Neural crest cell (in vitro differentiated cells): ENCODE results near the gene CCDC150. TPM values are rescaled to one million over a fixed set of nuclear protein-coding genes. Genes with fewer than 3 reads are reported as not detected.

Experiments used
- DNase-seq: peaks from one replicate; pipeline ENCODE4 v3.0.0; 2021; ENCODE audit warnings: low read depth, mixed read lengths, low spot score
- H3K27ac Mint-ChIP-seq: one replicate; pipeline ENCODE4 v1.8.0; 2021; ENCODE audit warnings: mild to moderate bottlenecking, mixed read lengths; ENCODE audit not compliant: unreplicated experiment
- H3K27me3 Mint-ChIP-seq: 2 replicates; pipeline ENCODE4 v1.8.0; 2021; ENCODE audit warnings: low read depth, mild to moderate bottlenecking, mixed read lengths
- H3K36me3 Mint-ChIP-seq: 2 replicates; pipeline ENCODE4 v1.8.0; 2021; ENCODE audit warnings: low read depth, mild to moderate bottlenecking, mixed read lengths
- H3K4me1 Mint-ChIP-seq: 2 replicates; pipeline ENCODE4 v1.8.0; 2021; ENCODE audit warnings: mixed read lengths
- H3K4me3 Mint-ChIP-seq: one replicate; pipeline ENCODE4 v1.8.0; 2021; ENCODE audit warnings: mild to moderate bottlenecking, mixed read lengths
- H3K9me3 Mint-ChIP-seq: 2 replicates; pipeline ENCODE4 v1.8.0; 2021; ENCODE audit warnings: mixed read lengths
- CTCF ChIP-seq: fragments of 200-600 bp; sonication (generic); conservative IDR thresholded peaks from 2 replicates; pipeline ENCODE4 v1.5.0; 2021; ENCODE audit warnings: antibody characterized with exemption, mild to moderate bottlenecking
- long read RNA-seq: library from polyadenylated mRNA; unstranded; transcript quantifications from one replicate; pipeline ENCODE4 v2.0.0, GENCODE V29; 2020
- total RNA-seq: library from RNA; stranded (reverse); gene quantifications from 2 replicates; pipeline ENCODE4 v1.2.1, GENCODE V29; 2021

The CCDC150 gene
- 29.0 and 31.8 TPM in 2 replicates for total RNA-seq
- long read RNA-seq, partial matches to known transcripts = 11 of 43 reads
- long read RNA-seq, other reads (novel, unspliced or antisense) = 32 of 43 reads

GRCh38 chr2:196639180-196640030 lies at the start of gene CCDC150:
Gene CCDC150 (plus strand): TSS chr2:196639715. CDS start chr2:196639767, 52 bp downstream.
- H3K27me3 Mint-ChIP-seq = no peaks in the 10 kb centered on the region
- H3K4me1 Mint-ChIP-seq = peaks cover 41% of the 10 kb centered on the region
- peaks cover 6% of the 10 kb centered on the region for H3K9me3 Mint-ChIP-seq
- H3K27ac Mint-ChIP-seq = peak within 1 kb of the TSS; percentile 2
- peak within 1 kb of the TSS; percentile 88 for H3K4me3 Mint-ChIP-seq
- DNase-seq = peak; percentile 89
- peak; percentile 37 for TF ChIP-seq CTCF
- H3K36me3 Mint-ChIP-seq = peaks cover 3% of the 10 kb centered on the region

- H3K4me1 Mint-ChIP-seq = peaks cover 48% of the 10 kb centered on the region
- H3K27ac Mint-ChIP-seq = no peak overlapping the region
These were observed 49.2 kb upstream of the CCDC150 start for GRCh38 chr2:196590286-196590685.

GRCh38 chr2:196591004-196591403 lies 48.5 kb upstream of the CCDC150 start:
- H3K4me1 Mint-ChIP-seq = peaks cover 48% of the 10 kb centered on the region
- no peak for DNase-seq
- TF ChIP-seq CTCF = no peak
- peaks cover 6% of the 10 kb centered on the region for H3K27me3 Mint-ChIP-seq
- H3K4me3 Mint-ChIP-seq = peak overlapping the region; percentile 94
- H3K9me3 Mint-ChIP-seq = no peaks in the 10 kb centered on the region
- H3K36me3 Mint-ChIP-seq = no peaks in the 10 kb centered on the region
- no peak overlapping the region for H3K27ac Mint-ChIP-seq

More at GRCh38 chr2:196590286-196590685, 49.2 kb upstream of the CCDC150 start:
- Mint-ChIP-seq H3K36me3 (no peaks in the 10 kb centered on the region), H3K4me3 (peak overlapping the region; percentile 68), H3K9me3 (no peaks in the 10 kb centered on the region), H3K27me3 (peaks cover 2% of the 10 kb centered on the region)
- DNase-seq = no peak
- no peak for TF ChIP-seq CTCF

- Mint-ChIP-seq H3K4me3 (peak overlapping the region; percentile 94), H3K27me3 (peaks cover 7% of the 10 kb centered on the region), H3K9me3 (no peaks in the 10 kb centered on the region), H3K36me3 (no peaks in the 10 kb centered on the region), H3K27ac (no peak overlapping the region), H3K4me1 (peaks cover 48% of the 10 kb centered on the region)
- no peak for DNase-seq
- TF ChIP-seq CTCF = no peak
These were observed 47.9 kb upstream of the CCDC150 start for GRCh38 chr2:196591621-196592022.

- no peak for TF ChIP-seq CTCF
- Mint-ChIP-seq H3K9me3 (no peaks in the 10 kb centered on the region), H3K36me3 (no peaks in the 10 kb centered on the region), H3K27ac (peak overlapping the region; percentile 93), H3K27me3 (peaks cover 7% of the 10 kb centered on the region), H3K4me3 (peak overlapping the region; percentile 94), H3K4me1 (peaks cover 48% of the 10 kb centered on the region)
- peak; percentile 47 for DNase-seq
These were observed 47.1 kb upstream of the CCDC150 start for GRCh38 chr2:196592331-196592910.
